ENCODE results near the gene HOXA6.

HOXA6 gene

GRCh38 chr7:27116031-27116961 lies 31.3 kb downstream of the HOXA6 start:
- no peaks in the 10 kb centered on the region for H3K4me1 ChIP-seq
- no peaks in the 10 kb centered on the region for H3K27me3 ChIP-seq
- no peak for TF ChIP-seq Cebpa-rat (IDR thresholded peaks at IDR 0.05)
- H3K4me2 ChIP-seq: no peak overlapping the region
- no peaks in the 10 kb centered on the region for H3K36me3 ChIP-seq
- H3K9me3 ChIP-seq (replicated peaks in 1 of 11): peaks cover 0 to 6% (median 0%) of the 10 kb centered on the region in 11 experiments; a peak in 3 of 22 replicates
- H3K4me3 ChIP-seq: no peak overlapping the region
- no peak overlapping the region for H3K27ac ChIP-seq
- H4K20me1 ChIP-seq: no peaks in the 10 kb centered on the region
- H3K9ac ChIP-seq: no peak overlapping the region

- Histone ChIP-seq H3K36me3 (no peaks in the 10 kb centered on the region), H3K27me3 (no peaks in the 10 kb centered on the region), H3K27ac (no peak overlapping the region), H3K4me3 (no peak overlapping the region), H4K20me1 (no peaks in the 10 kb centered on the region), H3K9ac (no peak overlapping the region), H3K9me3 (replicated peaks in 1 of 11) (peaks cover 2 to 14% (median 5%) of the 10 kb centered on the region in 11 experiments; a peak in 17 of 22 replicates), H3K4me2 (no peak overlapping the region), H3K4me1 (no peaks in the 10 kb centered on the region)
- no peak for TF ChIP-seq Cebpa-rat (IDR thresholded peaks at IDR 0.05)
These were observed 32.1 kb downstream of the HOXA6 start for GRCh38 chr7:27115221-27116026.

GRCh38 chr7:27114881-27115220 lies 32.7 kb downstream of the HOXA6 start:
- H3K27me3 ChIP-seq: no peaks in the 10 kb centered on the region
- TF ChIP-seq Cebpa-rat (IDR thresholded peaks at IDR 0.05): no peak
- no peak overlapping the region for H3K4me3 ChIP-seq
- H3K4me2 ChIP-seq: no peak overlapping the region
- H3K4me1 ChIP-seq: no peaks in the 10 kb centered on the region
- H3K27ac ChIP-seq: no peak overlapping the region
- no peaks in the 10 kb centered on the region for H3K36me3 ChIP-seq
- peaks cover 5 to 20% (median 9%) of the 10 kb centered on the region in 11 experiments; a peak in 17 of 22 replicates for H3K9me3 ChIP-seq (replicated peaks in 1 of 11)
- no peak overlapping the region for H3K9ac ChIP-seq
- H4K20me1 ChIP-seq: no peaks in the 10 kb centered on the region

- no peaks in the 10 kb centered on the region for H4K20me1 ChIP-seq
- no peaks in the 10 kb centered on the region for H3K36me3 ChIP-seq
- no peak overlapping the region for H3K4me2 ChIP-seq
- no peak overlapping the region for H3K9ac ChIP-seq
- H3K27me3 ChIP-seq: no peaks in the 10 kb centered on the region
- H3K4me3 ChIP-seq: no peak overlapping the region
- no peak overlapping the region for H3K27ac ChIP-seq
- H3K4me1 ChIP-seq: no peaks in the 10 kb centered on the region
- H3K9me3 ChIP-seq (replicated peaks in 1 of 11): peaks cover 5 to 27% (median 15%) of the 10 kb centered on the region in 11 experiments; a peak in 18 of 22 replicates
- no peak for TF ChIP-seq Cebpa-rat (IDR thresholded peaks at IDR 0.05)
These were observed 33.4 kb downstream of the HOXA6 start for GRCh38 chr7:27113991-27114769.

- Histone ChIP-seq H3K27ac (no peak overlapping the region), H4K20me1 (no peaks in the 10 kb centered on the region), H3K27me3 (no peaks in the 10 kb centered on the region), H3K9ac (no peak overlapping the region), H3K9me3 (replicated peaks in 1 of 11) (peaks cover 5 to 36% (median 24%) of the 10 kb centered on the region in 11 experiments; a peak in 20 of 22 replicates), H3K4me3 (no peak overlapping the region), H3K36me3 (no peaks in the 10 kb centered on the region), H3K4me2 (no peak overlapping the region), H3K4me1 (no peaks in the 10 kb centered on the region)
- TF ChIP-seq Cebpa-rat (IDR thresholded peaks at IDR 0.05): no peak
These were observed 34.3 kb downstream of the HOXA6 start for GRCh38 chr7:27112955-27113949.

GRCh38 chr7:27112361-27112760 lies 35.2 kb downstream of the HOXA6 start:
- Histone ChIP-seq H3K4me3 (no peak overlapping the region), H3K9me3 (replicated peaks in 1 of 11) (peaks cover 12 to 45% (median 33%) of the 10 kb centered on the region in 11 experiments; a peak in 20 of 22 replicates), H3K9ac (no peak overlapping the region), H3K27ac (no peak overlapping the region), H3K4me2 (no peak overlapping the region), H3K27me3 (no peaks in the 10 kb centered on the region), H3K4me1 (no peaks in the 10 kb centered on the region), H3K36me3 (no peaks in the 10 kb centered on the region), H4K20me1 (no peaks in the 10 kb centered on the region)
- TF ChIP-seq Cebpa-rat (IDR thresholded peaks at IDR 0.05): no peak

- no peaks in the 10 kb centered on the region for H3K4me1 ChIP-seq
- H3K27ac ChIP-seq: no peak overlapping the region
- TF ChIP-seq Cebpa-rat (IDR thresholded peaks at IDR 0.05): no peak
- H3K4me3 ChIP-seq: no peak overlapping the region
- no peaks in the 10 kb centered on the region for H3K36me3 ChIP-seq
- H3K9ac ChIP-seq: no peak overlapping the region
- peaks cover 15 to 50% (median 37%) of the 10 kb centered on the region in 11 experiments; a peak in 21 of 22 replicates for H3K9me3 ChIP-seq (replicated peaks in 1 of 11)
- no peak overlapping the region for H3K4me2 ChIP-seq
- no peaks in the 10 kb centered on the region for H3K27me3 ChIP-seq
- no peaks in the 10 kb centered on the region for H4K20me1 ChIP-seq
These were observed 35.8 kb downstream of the HOXA6 start for GRCh38 chr7:27111751-27112277.
